ENCODE measurements around the gene OR2S2. TPM values are rescaled to one million over a fixed set of nuclear protein-coding genes. Genes with fewer than 3 reads are reported as not detected.
"Not testable (repeated sequence)": the region's sequence is repeated elsewhere in the genome, so short reads cannot be mapped to it uniquely, and the experiment has no call there.

Gene OR2S2
- polyA plus RNA-seq, 2 donors, result not detected

DNA sequence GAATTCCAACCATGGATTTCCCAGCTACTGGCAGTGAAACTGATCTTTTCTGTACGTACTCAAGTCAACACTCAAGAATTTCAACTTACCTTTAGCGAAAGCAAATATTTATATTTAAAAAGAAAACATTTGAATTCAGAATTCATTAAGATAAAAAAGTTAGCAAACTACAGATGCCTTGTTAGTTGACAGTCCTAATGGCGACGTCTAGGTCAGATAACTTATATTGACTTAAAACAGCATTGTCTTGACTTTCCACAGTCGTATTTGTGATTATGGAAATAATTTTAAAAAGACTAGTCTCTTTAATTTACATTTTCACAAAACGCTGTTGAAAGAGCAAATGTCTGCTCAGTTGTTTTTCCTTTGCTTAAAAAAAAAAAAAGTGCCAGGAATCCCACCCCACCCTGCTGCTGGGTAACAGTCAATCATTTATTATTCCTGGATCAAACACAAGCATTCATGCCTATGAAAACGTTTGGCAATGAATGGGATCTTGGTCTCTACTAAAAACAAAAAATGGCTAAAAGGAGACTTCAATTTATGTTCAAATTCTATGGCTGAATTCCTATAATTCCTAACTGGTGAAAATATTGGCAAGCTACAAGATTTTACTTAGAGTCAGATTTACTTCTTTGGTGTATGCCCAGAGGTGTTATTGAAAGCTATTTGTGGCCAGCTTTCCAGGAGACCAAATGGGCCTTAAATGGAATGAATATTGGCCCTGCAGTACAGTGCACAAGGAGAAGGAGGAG is 22.0 kb downstream of the OR2S2 start:
- H3K4me1 ChIP-seq (ENCODE audit: control insufficient read depth in 2 of 2, insufficient read depth in 2 of 2, low read length in 1 of 2), result no peaks in the 10 kb centered on the region
- no peak overlapping the region for H3K27ac ChIP-seq (ENCODE audit: low read depth in 2 of 2, low read length in 1 of 2)
- 43 to 51% methylated on average over 7 of the region's 7 CpGs for WGBS, 2 donors
- H3K4me3 ChIP-seq (ENCODE audit: low read depth in 1 of 2, low read length in 2 of 2), result no peak overlapping the region
- H3K36me3 ChIP-seq (ENCODE audit: control insufficient read depth in 2 of 2, insufficient read depth in 2 of 2, low read length in 1 of 2), result no peaks in the 10 kb centered on the region
- H3K9me3 ChIP-seq (ENCODE audit: control insufficient read depth in 2 of 2, insufficient read depth in 1 of 2, low read depth in 1 of 2, low read length in 1 of 2), result no peaks in the 10 kb centered on the region
- H3K27me3 ChIP-seq (ENCODE audit: control insufficient read depth in 1 of 2, insufficient read depth in 2 of 2, low read length in 2 of 2), result no peaks in the 10 kb centered on the region

GRCh38 chr9:35935261-35935660 is 22.7 kb downstream of the OR2S2 start:
- Histone ChIP-seq H3K4me3 (ENCODE audit: low read depth in 1 of 2, low read length in 2 of 2) (no peak overlapping the region), H3K27me3 (ENCODE audit: control insufficient read depth in 1 of 2, insufficient read depth in 2 of 2, low read length in 2 of 2) (no peaks in the 10 kb centered on the region), H3K27ac (ENCODE audit: low read depth in 2 of 2, low read length in 1 of 2) (no peak overlapping the region), H3K9me3 (ENCODE audit: control insufficient read depth in 2 of 2, insufficient read depth in 1 of 2, low read depth in 1 of 2, low read length in 1 of 2) (no peaks in the 10 kb centered on the region), H3K4me1 (ENCODE audit: control insufficient read depth in 2 of 2, insufficient read depth in 2 of 2, low read length in 1 of 2) (no peaks in the 10 kb centered on the region), H3K36me3 (ENCODE audit: control insufficient read depth in 2 of 2, insufficient read depth in 2 of 2, low read length in 1 of 2) (no peaks in the 10 kb centered on the region)
- WGBS, 2 donors, result 93 to 94% methylated on average over 4 of the region's 4 CpGs

DNA sequence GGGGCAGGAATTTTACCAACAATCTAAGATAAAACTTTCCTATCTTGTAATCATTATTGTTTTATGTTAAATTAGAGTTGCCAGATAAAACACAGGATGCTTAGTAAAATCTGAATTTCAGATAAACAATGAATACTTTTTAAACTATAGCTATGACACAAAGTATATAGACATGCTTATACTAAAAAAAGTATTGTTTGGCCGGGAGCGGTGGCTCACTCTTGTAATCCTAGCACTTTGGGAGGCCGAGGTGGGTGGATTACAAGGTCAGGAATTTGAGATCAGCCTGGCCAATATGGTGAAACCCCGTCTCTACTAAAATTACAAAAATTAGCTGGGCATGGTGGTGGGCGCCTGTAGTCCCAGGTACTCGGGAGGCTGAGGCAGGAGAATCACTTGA is 23.9 kb downstream of the OR2S2 start:
- H3K36me3 ChIP-seq (ENCODE audit: control insufficient read depth in 2 of 2, insufficient read depth in 2 of 2, low read length in 1 of 2); H3K27me3 ChIP-seq (ENCODE audit: control insufficient read depth in 1 of 2, insufficient read depth in 2 of 2, low read length in 2 of 2); H3K27ac ChIP-seq (ENCODE audit: low read depth in 2 of 2, low read length in 1 of 2); H3K4me1 ChIP-seq (ENCODE audit: control insufficient read depth in 2 of 2, insufficient read depth in 2 of 2, low read length in 1 of 2); H3K4me3 ChIP-seq (ENCODE audit: low read depth in 1 of 2, low read length in 2 of 2); H3K9me3 ChIP-seq (ENCODE audit: control insufficient read depth in 2 of 2, insufficient read depth in 1 of 2, low read depth in 1 of 2, low read length in 1 of 2): not testable (repeated sequence)
- 90 to 93% methylated on average over 6 of the region's 6 CpGs for WGBS, 2 donors

- no peak overlapping the region for H3K4me3 ChIP-seq (ENCODE audit: low read depth in 1 of 2, low read length in 2 of 2)
- H3K36me3 ChIP-seq (ENCODE audit: control insufficient read depth in 2 of 2, insufficient read depth in 2 of 2, low read length in 1 of 2), result no peaks in the 10 kb centered on the region
- 80 to 82% methylated on average over 4 of the region's 4 CpGs for WGBS, 2 donors
- no peaks in the 10 kb centered on the region for H3K4me1 ChIP-seq (ENCODE audit: control insufficient read depth in 2 of 2, insufficient read depth in 2 of 2, low read length in 1 of 2)
- H3K27me3 ChIP-seq (ENCODE audit: control insufficient read depth in 1 of 2, insufficient read depth in 2 of 2, low read length in 2 of 2), result no peaks in the 10 kb centered on the region
- no peak overlapping the region for H3K27ac ChIP-seq (ENCODE audit: low read depth in 2 of 2, low read length in 1 of 2)
- no peaks in the 10 kb centered on the region for H3K9me3 ChIP-seq (ENCODE audit: control insufficient read depth in 2 of 2, insufficient read depth in 1 of 2, low read depth in 1 of 2, low read length in 1 of 2)
Observed at GRCh38 chr9:35933550-35934067, 24.3 kb downstream of the OR2S2 start.

DNA sequence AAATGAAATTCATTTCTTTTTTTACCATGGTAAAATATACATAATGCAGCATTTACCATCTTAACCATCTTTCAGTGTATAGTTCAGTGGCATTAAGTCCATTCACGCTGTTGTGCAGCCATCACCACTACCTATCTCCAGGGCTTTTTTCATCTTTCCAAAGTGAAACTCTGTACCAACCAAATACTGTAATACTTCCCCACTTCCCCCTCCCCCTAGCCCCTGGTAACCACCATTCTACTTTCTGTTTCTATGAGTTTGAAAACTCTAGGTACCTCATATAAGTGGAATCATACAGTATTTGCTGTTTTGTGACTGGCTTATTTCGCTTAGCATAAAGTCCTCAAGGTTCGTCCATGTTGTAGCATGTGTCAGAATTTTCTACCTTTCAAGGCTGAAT is 25.2 kb downstream of the OR2S2 start:
- Histone ChIP-seq H3K4me3 (ENCODE audit: low read depth in 1 of 2, low read length in 2 of 2) (no peak overlapping the region), H3K27me3 (ENCODE audit: control insufficient read depth in 1 of 2, insufficient read depth in 2 of 2, low read length in 2 of 2) (no peaks in the 10 kb centered on the region), H3K36me3 (ENCODE audit: control insufficient read depth in 2 of 2, insufficient read depth in 2 of 2, low read length in 1 of 2) (no peaks in the 10 kb centered on the region), H3K9me3 (ENCODE audit: control insufficient read depth in 2 of 2, insufficient read depth in 1 of 2, low read depth in 1 of 2, low read length in 1 of 2) (no peaks in the 10 kb centered on the region), H3K4me1 (ENCODE audit: control insufficient read depth in 2 of 2, insufficient read depth in 2 of 2, low read length in 1 of 2) (no peaks in the 10 kb centered on the region), H3K27ac (ENCODE audit: low read depth in 2 of 2, low read length in 1 of 2) (no peak overlapping the region)
- 87 to 88% methylated on average over 3 of the region's 3 CpGs for WGBS, 2 donors

DNA sequence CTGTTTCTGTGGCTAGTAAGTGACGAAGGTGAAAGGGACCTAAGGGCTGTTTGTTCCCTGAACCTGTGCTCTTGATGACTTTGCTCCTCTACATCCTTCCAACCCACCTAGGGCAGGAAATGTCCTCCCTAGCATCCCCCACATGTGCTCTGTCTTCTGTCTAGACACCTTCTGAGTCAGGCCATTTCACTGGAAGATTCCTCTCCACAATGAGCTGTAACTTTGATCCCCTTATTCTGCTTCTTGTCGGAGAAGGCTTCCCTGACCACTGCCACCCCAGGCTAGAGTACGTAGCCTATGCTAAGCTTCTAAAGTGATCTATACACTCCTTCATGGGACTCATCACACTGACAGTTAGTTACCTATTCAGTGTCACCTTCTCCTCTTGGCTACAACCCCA is 27.0 kb downstream of the OR2S2 start:
- H3K4me3 ChIP-seq (ENCODE audit: low read depth in 1 of 2, low read length in 2 of 2), result no peak overlapping the region
- H3K9me3 ChIP-seq (ENCODE audit: control insufficient read depth in 2 of 2, insufficient read depth in 1 of 2, low read depth in 1 of 2, low read length in 1 of 2), result no peaks in the 10 kb centered on the region
- WGBS, 2 donors, result 89 to 93% methylated on average over 3 of the region's 3 CpGs

DNA sequence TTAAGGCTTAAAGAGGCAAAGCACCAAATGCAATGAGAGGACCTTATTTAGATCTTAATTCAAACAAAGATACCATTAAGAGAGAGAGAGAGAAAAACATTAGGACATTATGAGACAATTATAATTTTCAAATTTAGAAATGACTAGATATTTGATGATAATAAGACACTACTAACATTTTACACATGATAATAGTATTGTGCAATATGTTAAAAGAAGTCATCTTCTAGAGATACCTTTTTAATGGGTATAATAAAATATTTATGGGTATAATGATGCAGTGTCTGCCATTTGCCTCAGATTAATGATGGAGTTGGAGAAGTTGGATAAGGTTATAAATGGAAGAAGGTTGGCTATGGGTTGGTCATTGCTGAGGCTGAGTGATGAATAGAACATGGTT is 27.4 kb downstream of the OR2S2 start:
- Histone ChIP-seq H3K36me3 (ENCODE audit: control insufficient read depth in 2 of 2, insufficient read depth in 2 of 2, low read length in 1 of 2) (no peaks in the 10 kb centered on the region), H3K27ac (ENCODE audit: low read depth in 2 of 2, low read length in 1 of 2) (no peak overlapping the region), H3K4me3 (ENCODE audit: low read depth in 1 of 2, low read length in 2 of 2) (no peak overlapping the region), H3K4me1 (ENCODE audit: control insufficient read depth in 2 of 2, insufficient read depth in 2 of 2, low read length in 1 of 2) (no peaks in the 10 kb centered on the region), H3K9me3 (ENCODE audit: control insufficient read depth in 2 of 2, insufficient read depth in 1 of 2, low read depth in 1 of 2, low read length in 1 of 2) (no peaks in the 10 kb centered on the region), H3K27me3 (ENCODE audit: control insufficient read depth in 1 of 2, insufficient read depth in 2 of 2, low read length in 2 of 2) (no peaks in the 10 kb centered on the region)

More for the DNA sequence above, 27.0 kb downstream of the OR2S2 start:
- Histone ChIP-seq H3K27ac (ENCODE audit: low read depth in 2 of 2, low read length in 1 of 2) (no peak overlapping the region), H3K4me1 (ENCODE audit: control insufficient read depth in 2 of 2, insufficient read depth in 2 of 2, low read length in 1 of 2) (no peaks in the 10 kb centered on the region), H3K27me3 (ENCODE audit: control insufficient read depth in 1 of 2, insufficient read depth in 2 of 2, low read length in 2 of 2) (no peaks in the 10 kb centered on the region), H3K36me3 (ENCODE audit: control insufficient read depth in 2 of 2, insufficient read depth in 2 of 2, low read length in 1 of 2) (no peaks in the 10 kb centered on the region)

GRCh38 chr9:35929453-35929718 is 28.6 kb downstream of the OR2S2 start:
- H3K9me3 ChIP-seq (ENCODE audit: control insufficient read depth in 2 of 2, insufficient read depth in 1 of 2, low read depth in 1 of 2, low read length in 1 of 2), result no peaks in the 10 kb centered on the region
- H3K36me3 ChIP-seq (ENCODE audit: control insufficient read depth in 2 of 2, insufficient read depth in 2 of 2, low read length in 1 of 2), result no peaks in the 10 kb centered on the region
- no peaks in the 10 kb centered on the region for H3K4me1 ChIP-seq (ENCODE audit: control insufficient read depth in 2 of 2, insufficient read depth in 2 of 2, low read length in 1 of 2)
- H3K27me3 ChIP-seq (ENCODE audit: control insufficient read depth in 1 of 2, insufficient read depth in 2 of 2, low read length in 2 of 2), result no peaks in the 10 kb centered on the region
- WGBS, 2 donors, result 77% methylated on average over 6 of the region's 6 CpGs
- H3K27ac ChIP-seq (ENCODE audit: low read depth in 2 of 2, low read length in 1 of 2), result no peak overlapping the region
- no peak overlapping the region for H3K4me3 ChIP-seq (ENCODE audit: low read depth in 1 of 2, low read length in 2 of 2)

DNA sequence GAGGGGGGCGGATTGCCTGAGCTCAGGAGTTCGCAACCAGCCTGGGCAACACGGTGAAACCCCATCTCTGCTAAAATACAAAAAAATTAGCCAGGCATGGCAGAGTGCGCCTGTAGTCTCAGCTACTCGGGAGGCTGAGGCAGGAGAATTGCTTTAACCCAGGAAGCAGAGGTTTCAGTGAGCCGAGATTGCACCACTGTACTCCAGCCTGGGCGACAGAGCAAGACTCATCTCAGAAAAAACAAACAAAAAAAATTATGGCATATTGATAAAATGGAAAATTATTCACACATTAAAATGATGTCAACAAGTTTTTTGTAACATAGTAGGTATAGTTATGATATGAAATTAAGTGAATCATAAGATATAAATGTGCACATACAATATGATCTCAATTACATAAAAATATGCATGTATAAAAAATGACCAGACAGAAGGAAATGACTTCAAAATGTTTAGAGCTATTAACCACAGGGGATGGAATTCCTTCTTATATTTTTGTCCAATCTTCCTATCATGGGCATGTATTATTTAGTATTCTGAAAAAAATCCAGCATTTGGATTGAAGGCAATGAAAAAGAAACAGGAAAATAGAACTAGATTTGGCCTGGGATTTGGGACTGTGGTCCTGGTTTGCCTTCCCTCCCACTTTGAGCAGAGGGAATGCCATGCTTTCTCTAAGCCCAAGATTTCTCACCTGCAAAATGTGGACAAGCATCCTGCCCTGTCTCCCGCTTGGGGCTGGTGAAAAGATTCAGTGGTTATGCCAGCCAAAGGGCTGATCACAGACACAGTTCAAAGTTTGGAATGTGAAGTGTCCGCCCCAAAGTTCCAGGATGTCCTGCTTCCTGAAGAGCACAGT is 29.1 kb downstream of the OR2S2 start:
- Histone ChIP-seq H3K27ac (ENCODE audit: low read depth in 2 of 2, low read length in 1 of 2) (no peak overlapping the region), H3K27me3 (ENCODE audit: control insufficient read depth in 1 of 2, insufficient read depth in 2 of 2, low read length in 2 of 2) (no peaks in the 10 kb centered on the region)
- WGBS, 2 donors, result 87 to 89% methylated on average over 9 of the region's 9 CpGs

More for the DNA sequence above, 29.1 kb downstream of the OR2S2 start:
- H3K4me1 ChIP-seq (ENCODE audit: control insufficient read depth in 2 of 2, insufficient read depth in 2 of 2, low read length in 1 of 2), result no peaks in the 10 kb centered on the region
- H3K4me3 ChIP-seq (ENCODE audit: low read depth in 1 of 2, low read length in 2 of 2), result no peak overlapping the region
- no peaks in the 10 kb centered on the region for H3K36me3 ChIP-seq (ENCODE audit: control insufficient read depth in 2 of 2, insufficient read depth in 2 of 2, low read length in 1 of 2)
- no peaks in the 10 kb centered on the region for H3K9me3 ChIP-seq (ENCODE audit: control insufficient read depth in 2 of 2, insufficient read depth in 1 of 2, low read depth in 1 of 2, low read length in 1 of 2)
